ENCODE results near the gene ZNF91.
"Not testable (repeated sequence)": the region's sequence is repeated elsewhere in the genome, so short reads cannot be mapped to it uniquely, and the experiment has no call there.

Gene ZNF91

DNA sequence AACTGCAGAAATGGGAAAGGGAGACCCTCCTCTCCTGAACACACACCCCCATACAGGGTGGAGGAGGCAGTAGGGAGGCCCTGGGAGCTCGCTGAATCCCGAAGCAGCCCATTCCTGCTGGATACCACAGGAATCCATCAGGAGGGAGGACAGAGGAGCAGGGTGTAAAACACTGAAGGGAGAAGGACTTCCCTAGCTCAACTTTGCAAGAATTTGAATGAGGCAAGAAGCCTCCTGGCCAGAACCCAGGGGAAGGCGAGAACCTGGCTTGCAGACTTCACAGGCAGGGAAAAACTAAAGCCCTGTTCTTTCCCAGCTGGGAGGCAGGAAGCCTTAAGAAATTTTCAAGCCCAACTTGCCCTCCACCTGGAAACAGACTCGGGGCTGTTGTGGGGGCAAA, 43.5 kb downstream of the ZNF91 start:
- no peak overlapping the region for H3K4me3 ChIP-seq (ENCODE audit: low read depth, low read length)
- TF ChIP-seq CTCF (IDR thresholded peaks at IDR 0.05; ENCODE audit: insufficient read depth, low read depth, low read length, missing control alignments) = no peak
- no peak for DNase-seq (ENCODE audit: low read depth)

- H3K4me3 ChIP-seq (ENCODE audit: low read depth, low read length) = no peak overlapping the region
- no peak for DNase-seq (ENCODE audit: low read depth)
- no peak for TF ChIP-seq CTCF (IDR thresholded peaks at IDR 0.05; ENCODE audit: insufficient read depth, low read depth, low read length, missing control alignments)
These were observed 48.6 kb downstream of the ZNF91 start for GRCh38 chr19:23346696-23347095.

GRCh38 chr19:23345838-23346237, 49.4 kb downstream of the ZNF91 start:
- H3K4me3 ChIP-seq (ENCODE audit: low read depth, low read length) = no peak overlapping the region
- no peak for DNase-seq (ENCODE audit: low read depth)
- no peak for TF ChIP-seq CTCF (IDR thresholded peaks at IDR 0.05; ENCODE audit: insufficient read depth, low read depth, low read length, missing control alignments)

DNA sequence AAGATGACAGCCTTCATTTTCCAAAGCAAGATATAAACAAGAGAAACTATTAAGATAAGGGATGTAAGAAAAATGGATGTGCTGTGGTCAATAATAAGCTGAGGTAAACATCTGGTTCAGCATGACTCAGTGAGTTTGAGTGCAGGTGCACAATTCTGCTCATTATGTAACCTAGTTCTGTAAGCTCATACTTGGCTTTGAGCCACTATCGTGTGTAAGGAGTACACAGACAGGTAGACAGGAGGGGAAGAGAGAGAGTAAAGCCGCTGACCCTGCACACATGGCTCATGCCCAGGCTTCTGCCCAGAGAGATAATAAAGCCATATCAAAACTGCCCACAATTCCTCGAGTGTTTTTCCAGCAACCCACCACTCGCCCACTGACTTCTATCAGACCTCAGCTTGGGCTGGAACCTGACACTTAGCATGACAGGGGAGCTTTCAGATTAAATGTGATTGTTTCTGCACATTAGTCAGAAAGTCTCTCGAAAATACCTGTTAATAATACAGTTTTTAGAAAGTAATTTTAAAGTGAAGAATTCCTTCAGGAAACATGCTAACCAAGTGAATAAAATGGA, 51.7 kb downstream of the ZNF91 start:
- no peak overlapping the region for H3K4me3 ChIP-seq (ENCODE audit: low read depth, low read length)
- DNase-seq (ENCODE audit: low read depth) = no peak
- no peak for TF ChIP-seq CTCF (IDR thresholded peaks at IDR 0.05; ENCODE audit: insufficient read depth, low read depth, low read length, missing control alignments)

DNA sequence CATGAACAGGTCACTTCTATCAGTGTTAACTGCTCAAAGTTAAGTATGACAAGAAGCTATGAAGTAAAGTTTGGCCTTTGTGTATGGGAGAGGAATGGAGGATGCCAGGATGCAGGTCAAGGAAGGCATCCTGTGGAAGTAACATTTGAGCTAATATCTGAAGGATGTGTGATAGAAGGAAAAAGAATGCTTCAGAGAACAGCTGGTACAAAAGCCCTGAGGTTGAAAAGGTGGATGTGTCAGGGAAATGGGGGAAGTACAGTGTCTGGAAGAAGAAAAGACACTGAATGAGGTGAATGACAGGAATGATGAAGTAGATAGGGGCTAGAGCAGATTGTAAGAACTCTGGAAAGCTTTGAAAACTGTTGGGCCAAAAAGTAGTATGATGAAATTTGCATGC, 67.1 kb downstream of the ZNF91 start:
- no peak for TF ChIP-seq CTCF (IDR thresholded peaks at IDR 0.05; ENCODE audit: insufficient read depth, low read depth, low read length, missing control alignments)
- no peak for DNase-seq (ENCODE audit: low read depth)
- no peak overlapping the region for H3K4me3 ChIP-seq (ENCODE audit: low read depth, low read length)

DNA sequence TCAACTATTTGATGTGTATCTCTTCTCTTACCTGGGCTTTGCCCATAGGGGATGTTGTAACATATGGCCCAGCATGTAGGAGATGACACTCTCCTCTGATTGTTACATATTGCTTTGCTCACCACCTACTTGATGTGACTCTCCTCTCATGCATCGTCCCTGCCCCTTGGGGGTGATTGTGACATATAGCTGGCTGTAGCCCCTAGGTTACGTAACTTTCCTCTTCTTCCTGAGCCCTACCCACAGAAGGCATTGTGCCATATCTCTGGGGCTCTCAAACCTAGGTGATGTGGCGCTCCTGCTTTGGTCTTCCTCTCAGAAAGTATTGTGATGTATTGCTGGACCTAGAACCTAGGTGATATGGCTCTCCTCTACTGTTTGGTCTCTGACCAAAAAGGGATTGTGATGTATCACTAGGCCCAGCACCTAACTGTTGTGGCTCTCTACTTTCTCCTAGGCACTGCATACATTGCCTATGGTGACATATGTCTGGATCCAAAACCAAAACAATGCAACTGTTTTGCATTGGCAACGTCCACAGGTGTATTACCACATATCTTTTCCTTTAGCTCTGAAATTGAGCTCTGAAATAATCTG, 73.2 kb downstream of the ZNF91 start:
- TF ChIP-seq CTCF (IDR thresholded peaks at IDR 0.05; ENCODE audit: insufficient read depth, low read depth, low read length, missing control alignments) = no peak
- DNase-seq (ENCODE audit: low read depth) = no peak
- no peak overlapping the region for H3K4me3 ChIP-seq (ENCODE audit: low read depth, low read length)

DNA sequence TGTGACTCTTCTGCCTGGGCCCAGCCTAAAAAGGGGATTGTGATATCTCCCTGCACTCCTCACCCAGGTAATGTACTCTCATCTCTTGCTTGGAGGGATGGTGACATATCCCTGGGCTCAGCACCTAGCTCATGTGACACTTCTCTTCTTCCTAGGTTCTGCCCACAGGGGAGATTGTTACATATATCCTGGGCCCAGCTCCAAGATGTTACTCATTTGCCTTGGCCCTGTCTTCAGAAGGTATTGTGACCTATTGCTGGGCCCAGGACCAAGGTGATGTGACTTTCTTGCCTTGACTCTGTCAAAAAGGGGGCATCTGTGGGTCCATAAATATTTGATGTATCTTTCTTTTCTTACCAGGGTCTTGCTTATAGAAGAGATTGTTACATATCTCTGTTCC, 73.9 kb downstream of the ZNF91 start:
- not testable (repeated sequence) for H3K4me3 ChIP-seq (ENCODE audit: low read depth, low read length); DNase-seq (ENCODE audit: low read depth)

- not testable (repeated sequence) for DNase-seq (ENCODE audit: low read depth); H3K4me3 ChIP-seq (ENCODE audit: low read depth, low read length)
These were observed 75.7 kb downstream of the ZNF91 start for GRCh38 chr19:23319571-23319970.

DNA sequence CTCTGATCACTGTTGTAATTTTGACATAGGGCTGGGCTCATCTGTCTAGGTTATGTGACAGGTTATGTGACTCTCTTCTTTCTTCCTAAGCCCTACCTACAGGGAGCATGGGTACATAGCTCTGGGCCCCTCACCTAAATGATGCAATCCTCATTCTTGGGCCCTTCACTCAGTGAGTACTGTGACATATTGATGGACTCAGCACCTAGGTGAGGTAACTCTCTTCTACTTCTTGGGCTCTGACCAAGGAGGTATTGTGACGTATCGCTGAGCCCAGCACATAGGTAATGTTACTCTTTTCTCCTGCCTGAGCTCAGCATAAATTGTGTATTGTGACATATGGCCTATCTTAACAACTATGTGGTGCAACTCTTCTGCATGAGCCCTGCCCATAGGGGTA, 76.3 kb downstream of the ZNF91 start:
- not testable (repeated sequence) for H3K4me3 ChIP-seq (ENCODE audit: low read depth, low read length); DNase-seq (ENCODE audit: low read depth)

Data from GM12865 (cell line).